HCT116 (cell line): ENCODE results near the gene JPH3. TPM values are rescaled to one million over a fixed set of nuclear protein-coding genes. Genes with fewer than 3 reads are reported as not detected.

ENCODE experiments used
- ATAC-seq: fragments of 200-7000 bp; cut with Tn5 transposase; 2 replicates; pipeline ENCODE4 v1.9.1; 2020; ENCODE audit warnings: mild to moderate bottlenecking, moderate library complexity
- BruUV-seq: library from RNA; stranded (reverse); fragments of 400-500 nt; replicated peaks from 2 replicates; lab custom pipeline; 2021; lab: Mats Ljungman, UMichigan
- CTCF ChIA-PET: fragments of 300-600 bp; sonication (Branson Sonifier 250); formaldehyde crosslinking; loops from one replicate; lab custom pipeline; 2021; ENCODE audit warnings: antibody characterized with exemption; lab: Charles Lee
- POLR2A ChIA-PET: fragments of 300-600, 350-600 bp; sonication (Branson Sonifier 250); formaldehyde crosslinking; loops from one replicate; lab custom pipeline; 2021; ENCODE audit warnings: antibody characterized with exemption; lab: Charles Lee
- RAD21 ChIA-PET, 2 experiments: fragments of 300-600 bp; sonication (Branson Sonifier 250); formaldehyde crosslinking; loops; one replicate each; lab custom pipeline; 2023; ENCODE audit warnings: low total read pairs in 2 of 2; ENCODE audit not compliant: uncharacterized antibody in 2 of 2, unreplicated experiment in 2 of 2, low non-redundant PET in 1 of 2; lab: Charles Lee
- DNase-seq: peaks from one replicate; pipeline ENCODE4 v3.0.0-alpha.2; 2010; ENCODE audit warnings: low read depth, low spot score
- H2AFZ ChIP-seq: fragments of 200-600 bp; shearing (Covaris generic), sonication (generic); 2 replicates; pipeline ENCODE4 v1.6.1; 2017; ENCODE audit warnings: low read depth, mixed run types, mixed read lengths, antibody characterized with exemption, low read length; ENCODE audit not compliant: poor library complexity, severe bottlenecking
- H3K27ac ChIP-seq: 2 replicates; pipeline ENCODE4 v1.5.1; 2012; ENCODE audit warnings: low read depth, low read length
- H3K27me3 ChIP-seq: fragments of 200-600 bp; sonication (generic); 2 replicates; pipeline ENCODE4 v1.6.1; 2016; ENCODE audit warnings: mixed run types, low read length, mixed read lengths; ENCODE audit not compliant: insufficient read depth
- H3K36me3 ChIP-seq, 2 experiments: fragments of 200-500 bp in 1 of 2; fragments of 200-600 bp in 1 of 2; sonication (Bioruptor generic) in 1 of 2; sonication (generic) in 1 of 2; 2 replicates each; pipeline versions ENCODE4 v1.5.1 to v1.6.1; 2014 to 2016; ENCODE audit warnings: low read length in 2 of 2, inconsistent platforms in 1 of 2, mixed read lengths in 1 of 2, mixed run types in 1 of 2; ENCODE audit not compliant: insufficient read depth in 2 of 2, control insufficient read depth in 1 of 2
- H3K4me1 ChIP-seq, 2 experiments: fragments of 200-600 bp in 1 of 2; sonication (generic) in 1 of 2; 2 replicates each; pipeline versions ENCODE4 v1.5.1 to v1.6.1; 2012 to 2017; ENCODE audit warnings: low read length in 2 of 2, inconsistent platforms in 1 of 2, mild to moderate bottlenecking in 1 of 2, mixed read lengths in 1 of 2, mixed run types in 1 of 2, moderate library complexity in 1 of 2; ENCODE audit not compliant: insufficient read depth in 2 of 2, control insufficient read depth in 1 of 2
- H3K4me2 ChIP-seq: fragments of 200-600 bp; sonication (generic); 2 replicates; pipeline ENCODE4 v1.6.1; 2017; ENCODE audit warnings: mixed run types, low read length, mixed read lengths
- H3K4me3 ChIP-seq, 2 experiments: fragments of 200-600 bp in 1 of 2; sonication (generic) in 1 of 2; replicated peaks in 1 of 2; 2 replicates each; pipeline ENCODE4 v1.5.1; 2011 to 2016; ENCODE audit warnings: low read length in 2 of 2, control low read depth in 1 of 2, low read depth in 1 of 2, mild to moderate bottlenecking in 1 of 2, mixed read lengths in 1 of 2, mixed run types in 1 of 2
- H3K79me2 ChIP-seq: fragments of 200-600 bp; sonication (generic); 2 replicates; pipeline ENCODE4 v1.6.1; 2017; ENCODE audit warnings: mild to moderate bottlenecking, mixed run types, low read length, moderate library complexity, mixed read lengths; ENCODE audit not compliant: insufficient read depth
- H3K9ac ChIP-seq: fragments of 200-600 bp; sonication (generic); 2 replicates; pipeline ENCODE4 v1.6.1; 2016; ENCODE audit warnings: low read length, mixed read lengths
- H3K9me2 ChIP-seq: fragments of 200-600 bp; sonication (generic), shearing (Covaris generic); 2 replicates; pipeline ENCODE4 v1.6.1; 2017; ENCODE audit warnings: mixed run types, mild to moderate bottlenecking, moderate library complexity; ENCODE audit not compliant: insufficient read depth
- H3K9me3 ChIP-seq, 2 experiments: fragments of 200-500 bp in 1 of 2; fragments of 200-600 bp in 1 of 2; sonication (Bioruptor generic) in 1 of 2; sonication (generic) in 1 of 2; 2 replicates each; pipeline ENCODE4 v1.6.1; 2014 to 2017; ENCODE audit warnings: low read length in 2 of 2, mixed read lengths in 2 of 2, inconsistent platforms in 1 of 2, low read depth in 1 of 2, mild to moderate bottlenecking in 1 of 2, mixed run types in 1 of 2, moderate library complexity in 1 of 2; ENCODE audit not compliant: control insufficient read depth in 1 of 2, insufficient read depth in 1 of 2
- H4K20me1 ChIP-seq: fragments of 200-600 bp; sonication (generic), shearing (Covaris generic); 2 replicates; pipeline ENCODE4 v1.6.1; 2017; ENCODE audit warnings: mixed run types, mild to moderate bottlenecking, moderate library complexity; ENCODE audit not compliant: insufficient read depth
- EZH2phosphoT487 ChIP-seq: fragments of 200-600 bp; IDR thresholded peaks from 2 replicates; pipeline ENCODE4 v1.6.1; 2018; ENCODE audit warnings: antibody characterized with exemption, borderline replicate concordance
- JUND ChIP-seq: IDR thresholded peaks from 2 replicates; pipeline ENCODE4 v1.6.1; 2012
- POLR2A ChIP-seq: IDR thresholded peaks from 2 replicates; pipeline ENCODE4 v1.7.0; 2011; ENCODE audit warnings: borderline replicate concordance; ENCODE audit not compliant: insufficient read depth, insufficient read length; ENCODE audit errors: extremely low read depth
- POLR2AphosphoS5 ChIP-seq: IDR thresholded peaks from 2 replicates; pipeline ENCODE4 v1.6.1; 2011; ENCODE audit warnings: mild to moderate bottlenecking, low read depth, low read length, moderate library complexity
- TCF7L2 ChIP-seq: IDR thresholded peaks from 2 replicates; pipeline ENCODE4 v1.7.0; 2011; ENCODE audit warnings: borderline replicate concordance, inconsistent platforms; ENCODE audit not compliant: insufficient read depth, insufficient read length; ENCODE audit errors: extremely low read depth
- YY1 ChIP-seq: IDR thresholded peaks from 2 replicates; pipeline ENCODE4 v1.6.1; 2011; ENCODE audit warnings: low read length, low read depth, moderate library complexity, mild to moderate bottlenecking; ENCODE audit not compliant: insufficient replicate concordance; ENCODE audit errors: extremely low read depth
- ZFX ChIP-seq: fragments of 450-650 bp; IDR thresholded peaks from 2 replicates; pipeline ENCODE4 v1.6.1; 2017
- ZNF274 ChIP-seq: fragments of 200-500 bp; sonication (Bioruptor generic); IDR thresholded peaks from 2 replicates; pipeline ENCODE4 v1.6.1; 2014; ENCODE audit warnings: mild to moderate bottlenecking, low read depth, low read length, inconsistent platforms
- intact Hi-C: fragments of 100-400 bp; cut with micrococcal nuclease; formaldehyde crosslinking; loops from 2 replicates; pipeline ENCODE4 v1.10.0; 2022
- total RNA-seq: library from RNA; stranded (reverse); gene quantifications from one replicate; pipeline ENCODE4 v1.2.1, GENCODE V29; 2021; ENCODE audit not compliant: unreplicated experiment
- TF ChIP-seq, protein P1 (sequence below): IDR thresholded peaks from 2 replicates; pipeline ENCODE4 v1.6.1; 2012

Gene JPH3
- total RNA-seq, 1 experiment from 2014 or later: 0.10 TPM

DNA sequence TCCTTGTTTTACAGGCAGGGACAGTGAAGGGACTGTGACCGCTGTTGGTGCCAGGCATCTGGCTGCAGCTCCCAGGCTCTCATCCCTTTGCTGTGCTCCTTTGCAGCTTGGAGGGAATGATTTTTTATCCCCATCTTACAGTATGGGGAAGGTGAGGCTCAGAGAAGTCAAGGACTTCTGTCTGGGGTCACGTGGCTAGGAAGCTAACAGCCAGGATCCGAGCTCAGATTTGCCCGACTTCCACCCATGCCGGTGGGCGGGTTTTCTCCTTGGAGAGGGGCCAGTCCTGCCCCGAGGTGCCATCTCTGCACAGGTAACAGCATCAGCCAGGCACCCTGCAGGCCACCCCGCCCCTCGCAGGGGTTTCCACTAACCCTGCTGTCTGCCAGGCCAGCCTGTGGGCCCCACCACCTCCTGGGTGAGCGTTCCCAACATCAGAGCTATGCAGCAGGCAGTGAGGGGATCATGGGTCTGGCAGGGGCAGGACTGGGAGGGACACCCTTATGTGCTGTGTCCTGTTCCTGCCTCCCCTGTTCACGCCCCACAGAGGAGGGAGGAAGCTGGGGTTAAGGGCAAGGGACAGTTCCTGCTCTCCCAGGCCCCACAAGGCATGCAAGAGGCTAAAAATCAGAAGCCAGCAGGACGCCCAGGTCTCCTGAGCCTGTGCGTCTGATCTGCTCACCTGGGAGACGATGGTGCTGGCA is 25.4 kb downstream of the JPH3 start:
- H3K9ac ChIP-seq: no peak overlapping the region
- no peak for ATAC-seq
- TF ChIP-seq POLR2A: no peak
- TF ChIP-seq POLR2AphosphoS5: no peak
- no peak for TF ChIP-seq EZH2phosphoT487
- no peak for TF ChIP-seq ZFX
- no peak for TF ChIP-seq ZNF274
- no peak for TF ChIP-seq JUND
- no peak for TF ChIP-seq TCF7L2
- TF ChIP-seq YY1: no peak
- TF ChIP-seq, protein P1, sequence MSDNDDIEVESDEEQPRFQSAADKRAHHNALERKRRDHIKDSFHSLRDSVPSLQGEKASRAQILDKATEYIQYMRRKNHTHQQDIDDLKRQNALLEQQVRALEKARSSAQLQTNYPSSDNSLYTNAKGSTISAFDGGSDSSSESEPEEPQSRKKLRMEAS: no peak
- DNase-seq: no peak
- H4K20me1 ChIP-seq: no peaks in the 10 kb centered on the region
- H3K27ac ChIP-seq: no peak overlapping the region
- POLR2A ChIA-PET: interaction anchor here (1.1 kb wide), 1 partner anchor 8 kb away, joined by 3 read pairs; no protein-coding TSS in a partner anchor
- intact Hi-C loops: no loop called here
- H3K9me2 ChIP-seq: no peaks in the 10 kb centered on the region
- peaks cover 0 to 5% of the 10 kb centered on the region in 2 experiments; a peak in 2 of 4 replicates for H3K4me1 ChIP-seq
- RAD21 ChIA-PET: interaction anchor here in 1 of 2 experiments (1.2 kb wide), 1 partner anchor 9 kb away, joined by 3 read pairs; no protein-coding TSS in a partner anchor
- CTCF ChIA-PET: interaction anchor here (2.4 kb wide), 1 partner anchor 8 kb away, joined by 10 read pairs; no protein-coding TSS in a partner anchor
- H3K27me3 ChIP-seq: peaks cover 27% of the 10 kb centered on the region
- H3K4me2 ChIP-seq: no peak overlapping the region
- H3K9me3 ChIP-seq: peaks cover 0 to 11% of the 10 kb centered on the region in 2 experiments; a peak in 2 of 4 replicates
- H3K79me2 ChIP-seq: no peaks in the 10 kb centered on the region
- H3K36me3 ChIP-seq: no peaks in the 10 kb centered on the region
- H2AFZ ChIP-seq: no peak overlapping the region
- BruUV-seq: no TSS peak
- H3K4me3 ChIP-seq: no peak overlapping the region
